Ramos (cell line): ENCODE data around the gene WARS2.

Experiments used
- in situ Hi-C: fragments of 300-500 bp; cut with MboI; formaldehyde crosslinking; loops from one replicate; pipeline ENCODE4 v1.14.3; 2022; ENCODE audit warnings: low sequenced_read_pairs; ENCODE audit not compliant: unreplicated experiment

WARS2 gene

GRCh38 chr1:119040489-119040888 lies 100.0 kb downstream of the WARS2 start:
- in situ Hi-C loops, result no loop called here

DNA sequence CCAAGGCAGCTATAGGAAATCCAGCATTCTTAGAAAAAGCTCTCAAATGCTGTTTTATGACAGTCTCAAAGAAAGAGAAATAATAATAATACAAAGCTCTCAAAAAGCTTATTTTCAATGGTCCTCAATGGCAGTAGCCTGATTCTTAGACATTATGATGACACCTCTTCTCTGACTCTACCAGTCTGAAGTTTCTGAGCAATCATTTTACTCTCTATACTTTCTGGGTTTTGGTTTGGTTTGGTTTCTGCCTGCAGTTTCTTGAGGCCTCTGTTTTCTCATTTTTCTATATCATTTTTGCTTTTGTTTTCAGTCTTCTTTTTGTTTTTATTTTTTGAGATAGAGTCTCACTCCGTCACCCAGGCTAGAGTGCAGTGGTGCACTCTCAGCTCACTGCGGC lies 102.1 kb downstream of the WARS2 start:
- in situ Hi-C loops, result no loop called here

DNA sequence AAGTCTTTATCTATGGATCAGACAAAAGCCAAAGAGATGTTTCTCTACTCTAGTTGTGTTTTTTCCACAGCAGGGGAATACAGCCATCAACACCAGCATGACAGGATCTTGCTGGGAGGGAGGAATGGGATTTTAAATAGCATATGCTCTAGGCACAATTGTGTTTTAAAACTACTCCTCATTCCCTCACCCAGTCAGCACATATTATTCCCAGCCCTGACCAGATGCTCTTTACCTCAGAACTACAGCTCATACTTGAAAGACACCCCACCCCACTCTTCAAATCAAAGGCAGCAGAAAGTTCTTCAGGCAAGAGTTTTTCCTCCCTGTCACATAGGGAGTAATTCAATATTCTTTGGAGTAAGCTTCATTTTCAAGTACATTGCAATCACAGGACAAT lies 106.1 kb downstream of the WARS2 start:
- in situ Hi-C loops, result no loop called here

DNA sequence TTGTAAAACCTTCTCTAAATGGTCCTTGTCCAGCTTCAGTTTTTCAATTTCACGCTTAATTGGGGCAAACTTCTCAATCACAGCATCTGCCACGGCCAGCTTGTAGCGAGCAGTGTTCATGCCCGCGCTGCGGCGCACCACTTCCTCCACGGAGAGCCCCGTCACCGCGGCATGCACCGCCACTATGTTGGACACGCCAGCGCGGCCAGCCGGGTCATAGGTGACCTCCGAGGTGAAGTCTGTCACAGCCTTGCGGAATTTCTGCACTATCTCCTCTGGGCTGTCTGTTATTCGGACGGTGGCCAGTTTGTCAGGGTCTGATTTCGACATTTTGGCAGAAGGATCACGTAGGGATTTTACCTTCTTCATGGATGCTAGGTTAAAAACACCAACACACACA lies 107.5 kb downstream of the WARS2 start:
- in situ Hi-C loops, result no loop called here

DNA sequence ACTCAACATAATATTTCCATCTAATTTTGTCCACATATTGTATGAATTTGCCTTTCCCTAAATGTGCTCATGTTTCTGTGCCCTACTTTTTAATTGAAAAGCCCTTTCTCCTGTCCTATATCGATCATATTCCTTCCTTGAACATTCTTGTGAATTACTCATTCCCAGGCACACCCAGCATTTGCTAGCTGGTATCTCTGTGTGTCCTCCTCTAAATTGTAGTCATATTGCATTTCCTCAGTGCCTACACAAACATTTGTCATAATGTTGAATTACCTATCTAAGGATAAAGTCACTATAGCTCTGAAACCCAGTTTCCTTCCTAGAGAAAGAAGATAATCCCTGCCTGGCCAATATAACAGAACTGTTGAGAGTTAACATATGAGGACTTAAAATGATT lies 112.7 kb downstream of the WARS2 start:
- in situ Hi-C loops, result no loop called here

DNA sequence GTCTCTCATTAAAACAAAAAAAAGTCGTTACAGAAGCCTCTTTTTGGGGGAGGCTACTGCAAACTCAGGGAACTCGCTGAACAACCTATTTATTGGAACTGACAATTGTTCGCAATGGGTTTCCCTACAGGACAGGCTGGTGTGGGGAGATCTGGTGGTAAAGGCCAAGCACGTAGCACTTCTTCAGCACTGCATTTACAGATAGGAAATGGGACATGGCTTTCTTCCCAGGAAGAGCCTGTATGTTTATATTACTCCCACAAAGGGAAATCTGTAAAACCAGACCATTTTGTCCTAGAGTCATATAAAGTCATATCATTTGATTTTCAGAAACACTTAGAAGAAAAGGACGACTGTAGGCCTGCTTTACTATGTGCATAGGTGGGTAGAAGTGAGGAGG lies 113.5 kb downstream of the WARS2 start:
- in situ Hi-C loops, result no loop called here

DNA sequence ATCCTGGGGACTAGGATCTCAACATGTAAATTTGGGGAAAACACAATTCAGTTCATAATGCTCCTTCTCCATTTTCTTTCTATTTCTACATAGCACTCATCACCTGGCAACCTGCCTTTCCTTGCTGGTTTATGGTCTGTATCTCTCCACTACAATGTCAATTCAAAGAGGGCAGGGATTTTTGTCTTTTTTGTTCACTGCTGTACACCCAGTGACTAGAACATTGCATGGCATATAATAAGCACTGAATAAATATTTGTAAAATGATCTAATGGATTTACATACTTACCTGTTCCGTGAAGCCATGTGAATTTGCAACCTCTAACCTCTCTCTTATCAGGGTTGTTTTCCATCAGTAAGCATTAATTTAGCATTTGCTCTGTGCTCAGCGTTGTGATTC lies 124.9 kb downstream of the WARS2 start:
- in situ Hi-C loops, result no loop called here

- in situ Hi-C loops, result no loop called here
Observed at GRCh38 chr1:119012383-119012782, 128.1 kb downstream of the WARS2 start.

- in situ Hi-C loops, result no loop called here
Observed at GRCh38 chr1:119011706-119012105, 128.7 kb downstream of the WARS2 start.

GRCh38 chr1:119011116-119011515 lies 129.3 kb downstream of the WARS2 start:
- in situ Hi-C loops, result no loop called here

GRCh38 chr1:119010201-119010600 lies 130.3 kb downstream of the WARS2 start:
- in situ Hi-C loops, result no loop called here

- in situ Hi-C loops, result no loop called here
Observed at GRCh38 chr1:119009312-119009655, 131.2 kb downstream of the WARS2 start.

- in situ Hi-C loops, result no loop called here
Observed at GRCh38 chr1:119008483-119009311, 131.8 kb downstream of the WARS2 start.

- in situ Hi-C loops, result no loop called here
Observed at GRCh38 chr1:119007670-119008482, 132.6 kb downstream of the WARS2 start.

GRCh38 chr1:119007339-119007669 lies 133.1 kb downstream of the WARS2 start:
- in situ Hi-C loops, result no loop called here

GRCh38 chr1:119006406-119007279 lies 133.8 kb downstream of the WARS2 start:
- in situ Hi-C loops, result no loop called here

GRCh38 chr1:119005724-119006405 lies 134.6 kb downstream of the WARS2 start:
- in situ Hi-C loops, result no loop called here

DNA sequence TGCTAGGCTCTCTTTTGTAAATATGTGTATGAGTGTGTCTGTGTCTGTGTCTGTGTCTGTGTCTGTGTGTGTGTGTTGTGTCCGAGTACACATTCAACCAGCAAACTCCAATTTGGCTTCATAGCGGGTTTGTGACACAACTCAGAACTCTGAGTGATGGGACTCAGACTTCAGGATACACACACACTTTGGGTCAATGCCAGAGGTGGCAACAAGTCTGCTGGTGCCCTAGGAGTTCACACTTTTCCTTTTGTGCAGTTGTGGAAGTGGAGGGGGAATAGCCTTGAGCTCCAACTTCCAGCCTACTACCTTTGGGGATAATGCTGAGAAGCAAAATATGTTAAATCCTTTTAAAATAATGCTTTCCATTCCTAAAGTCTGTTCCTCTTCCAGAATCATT lies 135.7 kb downstream of the WARS2 start:
- in situ Hi-C loops, result no loop called here

DNA sequence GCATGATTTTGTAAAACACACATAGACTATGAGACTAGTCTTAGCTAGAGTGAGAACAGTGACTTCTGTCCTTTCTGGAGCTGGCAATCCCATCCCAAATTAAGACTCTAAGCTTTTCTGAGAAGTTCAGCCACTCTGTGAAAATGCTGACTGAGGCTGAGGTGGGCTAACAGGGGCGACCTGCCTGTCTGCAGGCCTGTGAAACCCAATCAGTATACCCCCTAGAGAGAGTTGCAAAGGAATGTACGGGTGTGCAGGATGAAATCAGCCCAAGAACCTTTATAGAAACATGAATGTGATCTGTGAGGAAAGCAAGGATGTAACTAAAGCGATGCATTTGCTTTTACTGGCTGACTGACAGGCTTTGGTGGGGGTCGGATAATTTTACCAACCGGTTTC lies 136.3 kb downstream of the WARS2 start:
- in situ Hi-C loops, result no loop called here

DNA sequence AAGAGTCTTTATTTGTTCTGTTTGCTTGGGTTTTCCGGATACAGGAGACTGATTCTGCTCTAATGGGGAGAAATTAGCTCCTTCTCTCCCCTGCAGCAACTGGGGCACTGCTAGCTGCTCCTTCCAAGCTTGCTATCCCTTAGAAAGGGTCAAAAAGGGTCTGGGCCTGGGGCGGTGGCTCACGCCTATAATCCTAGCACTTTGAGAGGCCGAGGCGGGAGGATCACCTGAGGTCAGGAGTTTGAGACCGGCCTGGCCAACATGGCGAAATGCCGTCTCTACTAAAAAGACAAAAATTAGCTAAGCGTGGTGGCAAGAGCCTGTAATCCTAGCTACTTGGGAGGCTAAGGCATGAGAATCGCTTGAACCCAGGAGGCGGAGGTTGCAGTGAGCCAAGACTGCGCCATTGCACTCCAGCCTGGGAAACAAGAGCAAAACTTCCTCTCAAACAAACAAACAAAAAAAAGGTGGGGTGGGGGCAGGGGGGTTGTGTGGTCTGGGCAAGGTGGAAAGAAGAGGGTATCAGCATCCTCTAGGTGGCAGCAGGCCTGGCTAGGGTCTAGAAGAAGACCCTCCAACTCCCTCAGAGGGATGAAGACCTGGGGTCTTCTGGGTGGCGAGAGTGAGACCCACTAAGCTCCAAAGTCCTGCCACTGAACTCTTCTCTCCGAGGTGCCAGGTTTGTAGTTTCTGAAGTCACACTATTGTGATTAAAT lies 136.9 kb downstream of the WARS2 start:
- in situ Hi-C loops, result no loop called here
